GM13976 (cell line): Measurements from ENCODE around the gene IL9.

Experiments used
- DNase-seq: peaks from one replicate; pipeline ENCODE4 v3.0.0; 2012; ENCODE audit warnings: low spot score
- CTCF ChIP-seq: IDR thresholded peaks from 2 replicates; pipeline ENCODE4 v1.5.1; 2012; ENCODE audit warnings: borderline replicate concordance, mild to moderate bottlenecking; ENCODE audit not compliant: insufficient read depth; ENCODE audit errors: extremely low read depth, missing control alignments, control extremely low read depth
- in situ Hi-C: fragments of 300-500 bp; cut with MboI; formaldehyde crosslinking; loops from one replicate; pipeline ENCODE4 v1.12.0; 2022; ENCODE audit warnings: low sequenced_read_pairs, mixed read lengths, inconsistent platforms; ENCODE audit not compliant: unreplicated experiment

Gene IL9

GRCh38 chr5:135894789-135895188 is 852 bp downstream of the IL9 start:
- no peak for DNase-seq
- TF ChIP-seq CTCF = no peak
- in situ Hi-C loops = loop anchor here (10.0 kb wide), 1 partner anchor 320 kb away; no protein-coding TSS in a partner anchor

GRCh38 chr5:135894276-135894675 is 1.4 kb downstream of the IL9 start:
- DNase-seq = no peak
- no peak for TF ChIP-seq CTCF
- in situ Hi-C loops = loop anchor here (10.0 kb wide), 1 partner anchor 321 kb away; no protein-coding TSS in a partner anchor

GRCh38 chr5:135891791-135892190 is 3.9 kb downstream of the IL9 start:
- no peak for DNase-seq
- TF ChIP-seq CTCF = no peak
- in situ Hi-C loops = loop anchor here (10.0 kb wide), 1 partner anchor 323 kb away; no protein-coding TSS in a partner anchor

- in situ Hi-C loops = loop anchor here (10.0 kb wide), 1 partner anchor 324 kb away; no protein-coding TSS in a partner anchor
- no peak for TF ChIP-seq CTCF
- DNase-seq = no peak
These were observed 4.4 kb downstream of the IL9 start for GRCh38 chr5:135891268-135891667.

GRCh38 chr5:135890867-135891266 is 4.8 kb downstream of the IL9 start:
- in situ Hi-C loops = loop anchor here (10.0 kb wide), 1 partner anchor 324 kb away; no protein-coding TSS in a partner anchor
- DNase-seq = no peak
- no peak for TF ChIP-seq CTCF

- TF ChIP-seq CTCF = no peak
- DNase-seq = no peak
- in situ Hi-C loops = loop anchor here (10.0 kb wide), 1 partner anchor 325 kb away; no protein-coding TSS in a partner anchor
These were observed 5.3 kb downstream of the IL9 start for GRCh38 chr5:135890296-135890695.
